Measurements from ENCODE around the gene AURKA.

DNA sequence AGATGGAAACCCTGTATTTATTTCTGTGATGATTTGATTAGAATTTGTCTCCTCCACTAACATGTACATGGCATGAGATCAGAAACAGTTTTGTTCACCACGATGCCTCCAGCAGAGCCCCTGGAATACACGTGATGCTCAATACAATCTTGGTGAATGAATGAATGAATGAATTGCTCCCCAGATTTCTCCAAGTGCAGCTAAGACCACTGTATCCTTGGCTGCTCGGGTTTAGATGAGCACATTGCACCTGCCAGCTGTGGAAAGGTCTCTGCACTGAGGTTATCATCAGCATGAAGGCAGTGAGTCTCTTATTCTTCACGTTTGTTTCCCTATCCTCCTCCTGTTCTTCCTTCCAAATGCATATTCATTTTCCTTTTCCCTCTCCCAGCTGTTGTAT, 37.9 kb upstream of the AURKA start:
- TF ChIP-seq POLR2A (IDR thresholded peaks at IDR 0.05; ENCODE audit: low read depth, low read length) (no peak), POLR2AphosphoS5 (IDR thresholded peaks at IDR 0.05; ENCODE audit: low read depth, low read length) (no peak), TAF1 (IDR thresholded peaks at IDR 0.05; ENCODE audit: borderline replicate concordance, low read depth, low read length) (no peak)
